GM23338 (cell line): ENCODE measurements around the gene AZGP1. TPM values are rescaled to one million over a fixed set of nuclear protein-coding genes. Genes with fewer than 3 reads are reported as not detected.
"Not testable (repeated sequence)": the region's sequence is repeated elsewhere in the genome, so short reads cannot be mapped to it uniquely, and the experiment has no call there.

Experiments used
- ATAC-seq: fragments of 200-7000 bp; cut with Tn5 transposase; 3 replicates; pipeline ENCODE4 v1.9.1; 2020
- DNase-seq: peaks from one replicate; pipeline ENCODE4 v3.0.0-alpha.2; 2015; ENCODE audit warnings: low spot score
- H2AFZ ChIP-seq: fragments of 200-600 bp; sonication (generic); 2 replicates; pipeline ENCODE4 v1.8.0; 2016; ENCODE audit warnings: antibody characterized with exemption, mild to moderate bottlenecking, moderate library complexity
- H3F3A ChIP-seq: fragments of 200-600 bp; sonication (generic); replicated peaks from 2 replicates; pipeline ENCODE4 v1.8.0; 2017; ENCODE audit warnings: antibody characterized with exemption, mixed run types, low read depth
- H3K27ac ChIP-seq: fragments of 200-600 bp; sonication (generic); 2 replicates; pipeline ENCODE4 v1.6.1; 2016; ENCODE audit warnings: low read depth
- H3K27me3 ChIP-seq: fragments of 200-600 bp; sonication (generic); 2 replicates; pipeline ENCODE4 v1.8.0; 2016; ENCODE audit warnings: mild to moderate bottlenecking, mixed run types, moderate library complexity; ENCODE audit not compliant: insufficient read depth
- H3K36me3 ChIP-seq: fragments of 200-600 bp; sonication (generic); 2 replicates; pipeline ENCODE4 v1.8.0; 2016; ENCODE audit warnings: mild to moderate bottlenecking; ENCODE audit not compliant: insufficient read depth
- H3K4me1 ChIP-seq: fragments of 200-600 bp; sonication (generic); 2 replicates; pipeline ENCODE4 v1.8.0; 2016; ENCODE audit warnings: mild to moderate bottlenecking, moderate library complexity; ENCODE audit not compliant: insufficient read depth
- H3K4me2 ChIP-seq: fragments of 200-600 bp; sonication (generic); 2 replicates; pipeline ENCODE4 v1.7.1; 2017; ENCODE audit warnings: mixed run types
- H3K4me3 ChIP-seq: fragments of 200-600 bp; sonication (generic); 2 replicates; pipeline ENCODE4 v1.6.1; 2016; ENCODE audit warnings: mixed run types
- H3K79me2 ChIP-seq: fragments of 200-600 bp; sonication (generic); replicated peaks from 2 replicates; pipeline ENCODE4 v1.8.0; 2017; ENCODE audit warnings: mild to moderate bottlenecking; ENCODE audit not compliant: insufficient read depth
- H3K9me2 ChIP-seq: fragments of 200-600 bp; sonication (generic); 2 replicates; pipeline ENCODE4 v1.8.0; 2017; ENCODE audit not compliant: insufficient read depth
- H4K20me1 ChIP-seq: fragments of 200-600 bp; sonication (generic); replicated peaks from 2 replicates; pipeline ENCODE4 v1.8.0; 2017; ENCODE audit warnings: mild to moderate bottlenecking; ENCODE audit not compliant: insufficient read depth
- H3K27ac Mint-ChIP-seq: 2 replicates; pipeline ENCODE4 v1.8.0; 2020; ENCODE audit warnings: inconsistent platforms, mild to moderate bottlenecking, moderate library complexity, mixed read lengths
- H3K27me3 Mint-ChIP-seq: 3 replicates; pipeline ENCODE4 v1.8.0; 2022; ENCODE audit warnings: low read depth, mild to moderate bottlenecking, moderate library complexity, mixed read lengths, inconsistent platforms; ENCODE audit not compliant: insufficient read depth, poor library complexity
- H3K36me3 Mint-ChIP-seq: 3 replicates; pipeline ENCODE4 v1.8.0; 2021; ENCODE audit warnings: low read depth, mild to moderate bottlenecking, inconsistent platforms, moderate library complexity, mixed read lengths
- H3K4me1 Mint-ChIP-seq: 3 replicates; pipeline ENCODE4 v1.8.0; 2020; ENCODE audit warnings: mild to moderate bottlenecking, inconsistent platforms, mixed read lengths
- H3K4me3 Mint-ChIP-seq: 3 replicates; pipeline ENCODE4 v1.8.0; 2021; ENCODE audit warnings: moderate library complexity, mild to moderate bottlenecking, inconsistent platforms, mixed read lengths
- H3K9me3 Mint-ChIP-seq: 3 replicates; pipeline ENCODE4 v1.8.0; 2020; ENCODE audit warnings: moderate library complexity, mild to moderate bottlenecking, inconsistent platforms, mixed read lengths
- CTCF ChIP-seq, 2 experiments: fragments of 200-600 bp in 1 of 2; sonication (generic) in 1 of 2; conservative IDR thresholded peaks; 2 replicates each; pipeline versions ENCODE4 v1.5.1 to v1.6.1; 2016 to 2017; ENCODE audit warnings: antibody characterized with exemption in 2 of 2, low read depth in 2 of 2, mild to moderate bottlenecking in 2 of 2, moderate library complexity in 1 of 2
- ETS1 ChIP-seq: IDR thresholded peaks from 2 replicates; pipeline ENCODE4 v1.6.1; 2016; ENCODE audit warnings: antibody characterized with exemption
- EZH2 ChIP-seq: fragments of 200-600 bp; sonication (generic); IDR thresholded peaks from one replicate; pipeline ENCODE4 v1.8.0; 2017; ENCODE audit warnings: antibody characterized with exemption, mild to moderate bottlenecking, low read depth; ENCODE audit not compliant: unreplicated experiment
- JUNB ChIP-seq: IDR thresholded peaks from one replicate; pipeline ENCODE4 v1.6.1; 2016; ENCODE audit warnings: antibody characterized with exemption; ENCODE audit not compliant: unreplicated experiment
- NANOG ChIP-seq: IDR thresholded peaks from 2 replicates; pipeline ENCODE4 v1.6.1; 2016; ENCODE audit warnings: antibody characterized with exemption, borderline replicate concordance
- POLR2AphosphoS5 ChIP-seq: IDR thresholded peaks from 2 replicates; pipeline ENCODE4 v1.6.1; 2016; ENCODE audit warnings: antibody characterized with exemption, low read depth
- REST ChIP-seq: IDR thresholded peaks from one replicate; pipeline ENCODE4 v1.6.1; 2018; ENCODE audit warnings: antibody characterized with exemption; ENCODE audit not compliant: unreplicated experiment
- STAT1 ChIP-seq: IDR thresholded peaks from one replicate; pipeline ENCODE4 v1.6.1; 2016; ENCODE audit warnings: antibody characterized with exemption; ENCODE audit not compliant: unreplicated experiment
- ZNF114 ChIP-seq: fragments of 250-450 bp; sonication (Bioruptor Pico); IDR thresholded peaks from 2 replicates; pipeline ENCODE4 v1.5.0; 2020; ENCODE audit warnings: mild to moderate bottlenecking, moderate library complexity
- ZNF331 ChIP-seq: fragments of 250-450 bp; sonication (Bioruptor Pico); IDR thresholded peaks from 2 replicates; pipeline ENCODE4 v1.5.0; 2020; ENCODE audit warnings: low read depth, mild to moderate bottlenecking, moderate library complexity
- polyA plus RNA-seq: library from polyadenylated mRNA; unstranded; fragments of >200 nt; fragmentation: Nextera tagmentation; extraction: Ambion mirVana; gene quantifications from 2 replicates; pipeline ENCODE4 v1.2.1, GENCODE V29; 2016
- total RNA-seq: library from RNA; depleted of rRNA; stranded (reverse); fragments of >200 nt; shearing (Covaris generic); gene quantifications from 2 replicates; pipeline ENCODE4 v1.2.3, GENCODE V29; 2014

Gene AZGP1
- total and polyA plus RNA-seq, 2 experiments from 2014 or later: 0.17 to 1.3 TPM

- not testable (repeated sequence) for H3K9me2 ChIP-seq, H3K27ac Mint-ChIP-seq, H3K4me3 ChIP-seq, H3K4me1 ChIP-seq, H3K9me3 Mint-ChIP-seq, H3K36me3 Mint-ChIP-seq, H3K4me1 Mint-ChIP-seq, H2AFZ ChIP-seq, H3K27me3 Mint-ChIP-seq, H3K27me3 ChIP-seq, H4K20me1 ChIP-seq, H3K79me2 ChIP-seq, H3K4me3 Mint-ChIP-seq, DNase-seq, H3K36me3 ChIP-seq, H3F3A ChIP-seq, H3K27ac ChIP-seq, H3K4me2 ChIP-seq, ATAC-seq
These were observed 11.5 kb upstream of the AZGP1 start for GRCh38 chr7:99987306-99987705.

GRCh38 chr7:99984593-99984992 is 8.8 kb upstream of the AZGP1 start:
- DNase-seq (no peak), ATAC-seq (no peak)
- H3K27me3 ChIP-seq: no peaks in the 10 kb centered on the region
- no peaks in the 10 kb centered on the region for H3K9me2 ChIP-seq
- H3F3A ChIP-seq: no peaks in the 10 kb centered on the region
- H3K4me1 ChIP-seq: peaks cover under 1% of the 10 kb centered on the region; the same call in 1 of the 2 replicates
- H3K4me3 Mint-ChIP-seq: no peak overlapping the region
- H2AFZ ChIP-seq: no peak overlapping the region
- no peak overlapping the region for H3K27ac ChIP-seq
- no peaks in the 10 kb centered on the region for H4K20me1 ChIP-seq
- no peak for TF ChIP-seq REST
- TF ChIP-seq JUNB: no peak
- no peak for TF ChIP-seq ETS1
- no peak for TF ChIP-seq EZH2
- no peak for TF ChIP-seq NANOG
- TF ChIP-seq ZNF114 (CRISPR knock-in tag): no peak
- no peak for TF ChIP-seq CTCF (conservative IDR thresholded peaks at IDR 0.05; ENCODE audit: low read depth in 2 of 2)
- no peak for TF ChIP-seq ZNF331
- no peak for TF ChIP-seq POLR2AphosphoS5
- TF ChIP-seq STAT1: no peak
- peaks cover 11% of the 10 kb centered on the region for H3K4me1 Mint-ChIP-seq
- H3K36me3 ChIP-seq: no peaks in the 10 kb centered on the region
- no peaks in the 10 kb centered on the region for H3K36me3 Mint-ChIP-seq
- no peaks in the 10 kb centered on the region for H3K79me2 ChIP-seq
- H3K4me3 ChIP-seq: no peak overlapping the region
- H3K27ac Mint-ChIP-seq: no peak overlapping the region
- no peak overlapping the region for H3K4me2 ChIP-seq
- no peaks in the 10 kb centered on the region for H3K9me3 Mint-ChIP-seq
- H3K27me3 Mint-ChIP-seq: peaks cover 9% of the 10 kb centered on the region

- H3K79me2 ChIP-seq, H3K27ac ChIP-seq, H3K9me2 ChIP-seq, H4K20me1 ChIP-seq, ATAC-seq, H3K4me1 ChIP-seq, H3F3A ChIP-seq, H3K36me3 ChIP-seq, H3K4me3 ChIP-seq, DNase-seq, H3K27me3 ChIP-seq, H2AFZ ChIP-seq, H3K27ac Mint-ChIP-seq, H3K4me3 Mint-ChIP-seq, H3K36me3 Mint-ChIP-seq, H3K9me3 Mint-ChIP-seq, H3K4me2 ChIP-seq: not testable (repeated sequence)
- Mint-ChIP-seq H3K4me1 (peaks cover 17% of the 10 kb centered on the region), H3K27me3 (peaks cover 11% of the 10 kb centered on the region)
These were observed 5.2 kb upstream of the AZGP1 start for GRCh38 chr7:99981066-99981465.

GRCh38 chr7:99980448-99980872 is 4.6 kb upstream of the AZGP1 start:
- H3K9me3 Mint-ChIP-seq, H3K36me3 ChIP-seq, H3K9me2 ChIP-seq, H3K4me3 ChIP-seq, H3K4me1 ChIP-seq, DNase-seq, H3K27ac Mint-ChIP-seq, H3K4me2 ChIP-seq, H2AFZ ChIP-seq, H3K36me3 Mint-ChIP-seq, H3K27me3 ChIP-seq, H3K79me2 ChIP-seq, H3K27ac ChIP-seq, H3F3A ChIP-seq, H4K20me1 ChIP-seq: not testable (repeated sequence)
- Mint-ChIP-seq H3K27me3 (peaks cover 11% of the 10 kb centered on the region), H3K4me3 (peak overlapping the region; percentile 57), H3K4me1 (peaks cover 17% of the 10 kb centered on the region)
- peak; percentile 53 for ATAC-seq
